ENCODE measurements around the gene GBF1. TPM values are rescaled to one million over a fixed set of nuclear protein-coding genes. Genes with fewer than 3 reads are reported as not detected.

GBF1 gene
- total and polyA plus RNA-seq, 2 donors (not counting 1 experiment from before 2014, with no cell fraction given), result 20.8 to 39.3 TPM

DNA sequence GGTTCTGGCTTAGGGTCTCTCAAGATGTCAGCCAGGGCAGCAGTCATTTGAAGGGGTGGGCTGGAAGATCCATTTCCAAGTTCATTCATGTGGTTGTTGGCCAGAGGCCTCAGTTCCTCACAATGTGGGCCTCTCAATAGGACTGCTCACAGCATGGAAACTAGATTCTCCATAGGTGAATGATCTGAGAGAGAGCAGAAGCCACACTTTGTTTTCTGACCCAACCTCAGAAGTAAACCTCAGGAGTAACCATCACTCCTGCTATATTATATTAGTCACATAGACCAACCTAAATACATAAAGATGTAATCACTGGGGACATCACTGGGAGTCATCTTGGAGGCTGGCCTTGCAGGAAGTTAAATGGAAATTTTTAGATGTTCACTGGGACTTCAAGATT, 42.2 kb downstream of the GBF1 start:
- Histone ChIP-seq H3K79me2 (ENCODE audit: control insufficient read depth, insufficient read depth, low read length) (peaks cover 65% of the 10 kb centered on the region), H3K4me1 (ENCODE audit: control insufficient read depth in 2 of 2, insufficient read depth in 2 of 2, low read length in 2 of 2) (no peaks in the 10 kb centered on the region), H4K20me1 (ENCODE audit: control insufficient read depth, insufficient read depth, low read length, poor library complexity, severe bottlenecking) (peaks cover 50% of the 10 kb centered on the region), H3K9ac (ENCODE audit: low read length) (no peak overlapping the region), H3K27ac (ENCODE audit: low read length in 2 of 2) (no peak overlapping the region), H3K36me3 (replicated peaks in 1 of 2; ENCODE audit: control extremely low read depth in 1 of 2, control insufficient read depth in 1 of 2, extremely low read depth in 1 of 2, insufficient read depth in 2 of 2, low read length in 1 of 2) (peaks cover 2 to 3% of the 10 kb centered on the region in 2 experiments), H3K9me3 (ENCODE audit: control extremely low read depth in 1 of 3, control insufficient read depth in 2 of 3, insufficient read depth in 1 of 3, low read length in 2 of 3) (no peaks in the 10 kb centered on the region), H3K4me2 (replicated peaks; ENCODE audit: low read depth, low read length, poor library complexity, severe bottlenecking) (no peak overlapping the region), H3K4me3 (ENCODE audit: control extremely low read depth in 1 of 5, extremely low read depth in 1 of 5, insufficient read depth in 1 of 5, low read depth in 2 of 5, low read length in 4 of 5) (no peak overlapping the region), H3K27me3 (replicated peaks in 1 of 4; ENCODE audit: control extremely low read depth in 1 of 4, control insufficient read depth in 3 of 4, insufficient read depth in 4 of 4, low read length in 3 of 4) (no peaks in the 10 kb centered on the region), H2AFZ (ENCODE audit: insufficient read depth, low read depth, low read length, poor library complexity, severe bottlenecking) (no peak overlapping the region)
- no peak for DNase-seq
- Mint-ChIP-seq H3K27ac (no peak overlapping the region), H3K4me3 (no peak overlapping the region), H3K4me1 (peaks cover 10% of the 10 kb centered on the region), H3K27me3 (no peaks in the 10 kb centered on the region), H3K9me3 (ENCODE audit: insufficient read depth) (no peaks in the 10 kb centered on the region)
- ChIA-PET CTCF (interaction anchor here (1.0 to 1.3 kb wide), 2 partner anchors 58 to 118 kb away, joined by 3 read pairs; no protein-coding TSS in a partner anchor), POLR2A (no interaction called here)
- ATAC-seq (ENCODE audit: low read depth), result no peak
- intact Hi-C loops (cut with micrococcal nuclease), result no loop called here
- TF ChIP-seq CTCF (IDR thresholded peaks at IDR 0.05) (no peak), EZH2 (IDR thresholded peaks at IDR 0.05; ENCODE audit: borderline replicate concordance, insufficient read depth, low read depth, low read length, poor library complexity, severe bottlenecking) (no peak)

DNA sequence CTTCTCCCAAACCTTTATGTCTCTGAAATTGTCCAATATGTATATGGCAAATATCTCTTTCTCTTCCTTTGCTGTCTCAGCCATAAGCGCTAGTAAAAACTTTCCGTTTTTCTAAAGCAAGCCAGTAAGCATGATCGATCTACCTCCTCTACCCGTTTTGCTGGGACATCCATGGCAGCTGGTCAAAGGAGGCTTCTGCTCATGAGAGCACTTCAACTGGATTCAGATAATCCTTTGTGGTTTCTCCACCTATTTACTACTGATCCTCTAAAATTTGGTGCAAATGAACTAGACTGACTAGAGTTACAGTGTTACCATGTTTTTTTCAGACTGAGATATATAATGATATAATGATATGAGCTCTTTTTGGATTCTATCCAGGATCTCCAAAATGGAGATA, 42.7 kb downstream of the GBF1 start:
- H3K4me3 Mint-ChIP-seq, result no peak overlapping the region
- no peak overlapping the region for H3K9ac ChIP-seq (ENCODE audit: low read length)
- H3K27me3 Mint-ChIP-seq, result no peaks in the 10 kb centered on the region
- intact Hi-C loops (cut with micrococcal nuclease), result no loop called here
- no peak overlapping the region for H3K4me2 ChIP-seq (replicated peaks; ENCODE audit: low read depth, low read length, poor library complexity, severe bottlenecking)
- H3K27ac Mint-ChIP-seq, result no peak overlapping the region
- no peaks in the 10 kb centered on the region for H3K27me3 ChIP-seq (replicated peaks in 1 of 4; ENCODE audit: control extremely low read depth in 1 of 4, control insufficient read depth in 3 of 4, insufficient read depth in 4 of 4, low read length in 3 of 4)
- H3K4me1 Mint-ChIP-seq, result peaks cover 10% of the 10 kb centered on the region
- POLR2A ChIA-PET, result no interaction called here
- ATAC-seq (ENCODE audit: low read depth) (no peak), DNase-seq (no peak)
- H4K20me1 ChIP-seq (ENCODE audit: control insufficient read depth, insufficient read depth, low read length, poor library complexity, severe bottlenecking), result peaks cover 46% of the 10 kb centered on the region
- peaks cover 2 to 3% of the 10 kb centered on the region in 2 experiments for H3K36me3 ChIP-seq (replicated peaks in 1 of 2; ENCODE audit: control extremely low read depth in 1 of 2, control insufficient read depth in 1 of 2, extremely low read depth in 1 of 2, insufficient read depth in 2 of 2, low read length in 1 of 2)
- peaks cover 63% of the 10 kb centered on the region for H3K79me2 ChIP-seq (ENCODE audit: control insufficient read depth, insufficient read depth, low read length)
- H2AFZ ChIP-seq (ENCODE audit: insufficient read depth, low read depth, low read length, poor library complexity, severe bottlenecking), result no peak overlapping the region
- H3K9me3 Mint-ChIP-seq (ENCODE audit: insufficient read depth), result no peaks in the 10 kb centered on the region
- TF ChIP-seq EZH2 (IDR thresholded peaks at IDR 0.05; ENCODE audit: borderline replicate concordance, insufficient read depth, low read depth, low read length, poor library complexity, severe bottlenecking) (no peak), CTCF (IDR thresholded peaks at IDR 0.05) (no peak)
- H3K27ac ChIP-seq (ENCODE audit: low read length in 2 of 2), result no peak overlapping the region
- CTCF ChIA-PET, result interaction anchor here (1.0 kb wide), 1 partner anchor 58 kb away, joined by 3 read pairs; no protein-coding TSS in a partner anchor
- 88% methylated on average over 4 of the region's 4 CpGs for WGBS (ENCODE audit: insufficient coverage)
- no peaks in the 10 kb centered on the region for H3K9me3 ChIP-seq (ENCODE audit: control extremely low read depth in 1 of 3, control insufficient read depth in 2 of 3, insufficient read depth in 1 of 3, low read length in 2 of 3)
- no peaks in the 10 kb centered on the region for H3K4me1 ChIP-seq (ENCODE audit: control insufficient read depth in 2 of 2, insufficient read depth in 2 of 2, low read length in 2 of 2)
- no peak overlapping the region for H3K4me3 ChIP-seq (ENCODE audit: control extremely low read depth in 1 of 5, extremely low read depth in 1 of 5, insufficient read depth in 1 of 5, low read depth in 2 of 5, low read length in 4 of 5)
